ENCODE results near the gene THOC6.

The THOC6 gene

GRCh38 chr16:3022208-3022683 lies 1.6 kb upstream of the THOC6 start (continued):
- TF ChIP-seq ZNF518A (tag by site-specific recombination; conservative IDR thresholded peaks at IDR 0.05; ENCODE audit: low read depth) (no peak), ZNF600 (tag by site-specific recombination; IDR thresholded peaks at IDR 0.05) (no peak), ZNF768 (tag by site-specific recombination; IDR thresholded peaks at IDR 0.05) (no peak), ZFHX2 (tag by site-specific recombination; conservative IDR thresholded peaks at IDR 0.05) (peak; percentile 57; the same call in 1 of the 2 replicates), ZNF211 (tag by site-specific recombination; IDR thresholded peaks at IDR 0.05; ENCODE audit: low read depth) (no peak), ZNF549 (tag by site-specific recombination; IDR thresholded peaks at IDR 0.05) (no peak), ZNF488 (tag by site-specific recombination; IDR thresholded peaks at IDR 0.05) (no peak), ZNF2 (tag by site-specific recombination; IDR thresholded peaks at IDR 0.05) (no peak), ZNF521 (tag by site-specific recombination; IDR thresholded peaks at IDR 0.05) (no peak), ATF2 (tag by site-specific recombination; IDR thresholded peaks at IDR 0.05; ENCODE audit: low read depth) (no peak), SP2 (tag by site-specific recombination; IDR thresholded peaks at IDR 0.05) (no peak), ZNF239 (tag by site-specific recombination; IDR thresholded peaks at IDR 0.05) (no peak), ZNF341 (tag by site-specific recombination; IDR thresholded peaks at IDR 0.05; ENCODE audit: low read depth) (no peak), ZNF529 (tag by site-specific recombination; IDR thresholded peaks at IDR 0.05; ENCODE audit: insufficient replicate concordance) (no peak), ZNF585B (tag by site-specific recombination; IDR thresholded peaks at IDR 0.05) (no peak), ZFP37 (tag by site-specific recombination; IDR thresholded peaks at IDR 0.05) (no peak), SP3 (tag by site-specific recombination; IDR thresholded peaks at IDR 0.05) (no peak), KLF8 (tag by site-specific recombination; IDR thresholded peaks at IDR 0.05) (peak; percentile 67), IKZF3 (tag by site-specific recombination; IDR thresholded peaks at IDR 0.05) (peak; percentile 97), ZNF449 (tag by site-specific recombination; IDR thresholded peaks at IDR 0.05) (peak; percentile 76; the same call in 1 of the 2 replicates), ZNF132 (tag by site-specific recombination; IDR thresholded peaks at IDR 0.05; ENCODE audit: borderline replicate concordance) (no peak), ZNF513 (tag by site-specific recombination; IDR thresholded peaks at IDR 0.05) (no peak), ZNF660 (tag by site-specific recombination; IDR thresholded peaks at IDR 0.05) (peak; percentile 58; the same call in 1 of the 2 replicates), ZNF366 (tag by site-specific recombination; conservative IDR thresholded peaks at IDR 0.05) (peak; percentile 68), PRDM10 (tag by site-specific recombination; IDR thresholded peaks at IDR 0.05) (peak; percentile 86)

All from HEK293 (cell line).